GM12878 (cell line): ENCODE data around the gene LAMA5. TPM values are rescaled to one million over a fixed set of nuclear protein-coding genes. Genes with fewer than 3 reads are reported as not detected.

Source experiments
- ATAC-seq: fragments of 200-7000 bp; cut with Tn5 transposase; 3 replicates; pipeline ENCODE4 v1.9.1; 2020; ENCODE audit warnings: mild to moderate bottlenecking, moderate library complexity
- BruUV-seq: library from RNA; stranded (reverse); fragments of 400-500 nt; replicated peaks from 2 replicates; lab custom pipeline; 2021; lab: Mats Ljungman, UMichigan
- CTCF ChIA-PET: fragments of 300-600 bp; sonication (Branson Sonifier 250); formaldehyde crosslinking; extraction: SDS; loops from one replicate; lab custom pipeline; 2021; ENCODE audit warnings: inconsistent platforms; lab: Yijun Ruan, JAX
- POLR2A ChIA-PET: fragments of 350-600 bp; formaldehyde crosslinking; extraction: SDS; loops from one replicate; lab custom pipeline; 2021; ENCODE audit warnings: inconsistent platforms; lab: Charles Lee
- RAD21 ChIA-PET: fragments of 300-600 bp; sonication (Branson Sonifier 250); formaldehyde crosslinking; loops from one replicate; lab custom pipeline; 2023; ENCODE audit warnings: antibody characterized with exemption; ENCODE audit not compliant: unreplicated experiment; lab: Charles Lee
- SMC1A ChIA-PET: fragments of 300-600 bp; sonication (Branson Sonifier 250); formaldehyde crosslinking; loops from one replicate; lab custom pipeline; 2023; ENCODE audit not compliant: unreplicated experiment, uncharacterized antibody; lab: Charles Lee
- DNase-seq: peaks from one replicate; pipeline ENCODE4 v3.0.0-alpha.2; 2011; ENCODE audit warnings: low read depth, low spot score
- FAIRE-seq: peaks from 3 replicates; lab custom pipeline; 2011; peaks lifted over from hg19 to GRCh38; lab: Jason Lieb, UNC
- H2AFZ ChIP-seq: 2 replicates; pipeline ENCODE4 v1.6.0; 2011; ENCODE audit warnings: low read depth, low read length, control low read depth; ENCODE audit not compliant: control insufficient read depth
- H3K27ac ChIP-seq: 2 replicates; pipeline ENCODE4 v1.5.1; 2011; ENCODE audit warnings: control low read depth; ENCODE audit not compliant: control insufficient read depth, insufficient read depth
- H3K27me3 ChIP-seq, 2 experiments: replicated peaks in 1 of 2; 2 replicates each; pipeline versions ENCODE4 v1.6.0 to v1.6.1; 2011; ENCODE audit warnings: low read length in 1 of 2; ENCODE audit not compliant: control insufficient read depth in 2 of 2, insufficient read depth in 2 of 2
- H3K36me3 ChIP-seq, 2 experiments: 2 replicates each; pipeline ENCODE4 v1.5.1; 2011; ENCODE audit warnings: low read length in 1 of 2; ENCODE audit not compliant: control insufficient read depth in 2 of 2, insufficient read depth in 2 of 2
- H3K4me1 ChIP-seq: 2 replicates; pipeline ENCODE4 v1.6.1; 2011; ENCODE audit warnings: mild to moderate bottlenecking, low read length, moderate library complexity, mixed read lengths; ENCODE audit not compliant: control insufficient read depth, insufficient read depth
- H3K4me2 ChIP-seq: 2 replicates; pipeline ENCODE4 v1.6.0; 2011; ENCODE audit warnings: control low read depth; ENCODE audit not compliant: control insufficient read depth, insufficient read depth
- H3K4me3 ChIP-seq: fragments of 200-600 bp; sonication (generic); 2 replicates; pipeline ENCODE4 v1.5.1; 2016
- H3K79me2 ChIP-seq: 2 replicates; pipeline ENCODE4 v1.6.0; 2011; ENCODE audit warnings: low read length; ENCODE audit not compliant: control insufficient read depth, insufficient read depth
- H3K9ac ChIP-seq: 2 replicates; pipeline ENCODE4 v1.8.0; 2011; ENCODE audit warnings: low read length, control low read depth, mixed read lengths; ENCODE audit not compliant: control insufficient read depth, insufficient read depth
- H3K9me3 ChIP-seq: replicated peaks from 3 replicates; pipeline ENCODE4 v1.5.1; 2011; ENCODE audit warnings: mild to moderate bottlenecking, low read length; ENCODE audit not compliant: control insufficient read depth, insufficient read depth
- H4K20me1 ChIP-seq: 2 replicates; pipeline ENCODE4 v1.6.0; 2011; ENCODE audit not compliant: control insufficient read depth, insufficient read depth
- DPF2 ChIP-seq: fragments of 450-650 bp; IDR thresholded peaks from 2 replicates; pipeline ENCODE4 v1.6.1; 2017; ENCODE audit warnings: mild to moderate bottlenecking
- EGR1 ChIP-seq, 2 experiments: IDR thresholded peaks; 1 replicate in 1 of 2; 2 replicates in 1 of 2; pipeline ENCODE4 v1.6.1; 2011 to 2012; ENCODE audit warnings: low read depth in 2 of 2, low read length in 2 of 2, borderline replicate concordance in 1 of 2, mild to moderate bottlenecking in 1 of 2, moderate library complexity in 1 of 2
- GABPA ChIP-seq: IDR thresholded peaks from 2 replicates; pipeline ENCODE4 v1.6.1; 2014; ENCODE audit warnings: antibody characterized with exemption, low read depth, mild to moderate bottlenecking, inconsistent platforms
- GATAD2B ChIP-seq: fragments of 450-650 bp; conservative IDR thresholded peaks from 2 replicates; pipeline ENCODE4 v1.6.1; 2017; ENCODE audit warnings: low read depth, mild to moderate bottlenecking, moderate library complexity
- RB1 ChIP-seq: fragments of 450-650 bp; formaldehyde crosslinking; IDR thresholded peaks from 2 replicates; pipeline ENCODE4 v1.6.1; 2017; ENCODE audit warnings: mild to moderate bottlenecking, borderline replicate concordance
- RELA ChIP-seq: fragments of 450-650 bp; IDR thresholded peaks from 2 replicates; pipeline ENCODE4 v1.8.0; 2014; ENCODE audit warnings: borderline replicate concordance; ENCODE audit not compliant: partially characterized antibody
- SP1 ChIP-seq: IDR thresholded peaks from one replicate; pipeline ENCODE4 v1.6.1; 2011; ENCODE audit warnings: low read depth, low read length
- ZBED1 ChIP-seq: IDR thresholded peaks from 2 replicates; pipeline ENCODE4 v1.6.1; 2016; ENCODE audit warnings: borderline replicate concordance
- WGBS: methylation state at CpG from one replicate; pipeline ENCODE4 v1.1.6; 2016; ENCODE audit warnings: low lambda C conversion rate; ENCODE audit not compliant: insufficient replicate concordance, insufficient coverage; ENCODE audit errors: missing lambda C conversion rate; 5-methylcytosine and 5-hydroxymethylcytosine counted together
- in situ Hi-C: fragments of 300-500 bp; cut with MboI; formaldehyde crosslinking; loops from 9 replicates; pipeline ENCODE4 v1.14.3; 2018; ENCODE audit warnings: mixed read lengths
- intact Hi-C: fragments of 100-400 bp; cut with micrococcal nuclease; formaldehyde crosslinking; loops from one replicate; pipeline ENCODE4 v1.14.2; 2022; ENCODE audit not compliant: unreplicated experiment
- polyA plus RNA-seq, 11 experiments: library from polyadenylated mRNA; depleted of rRNA in 4 of 11; unstranded in 6 of 11; stranded (reverse) in 5 of 11; fragments of >200 nt; fragmentation: Nextera tagmentation in 4 of 11; fragmentation: Illumina TruSeq in 1 of 11; extraction: Ambion mirVana in 4 of 11; extraction: Trizol in 1 of 11; gene quantifications; 1 replicate in 1 of 11; 2 replicates in 10 of 11; pipeline versions ENCODE4 v1.2.1 to v1.2.3, GENCODE V29; 2011 to 2016; ENCODE audit warnings: inconsistent platforms in 2 of 11, missing spikeins in 2 of 11, low read depth in 1 of 11
- total RNA-seq, 4 experiments: library from RNA; depleted of rRNA in 3 of 4; stranded (reverse); fragments of >200 nt in 3 of 4; fragmentation: Illumina TruSeq in 1 of 4; extraction: Trizol in 1 of 4; gene quantifications; 2 replicates each; pipeline versions ENCODE4 v1.2.1 to v1.2.3, GENCODE V29; 2013 to 2021
- TF ChIP-seq, protein P1 (sequence below): fragments of 450-650 bp; formaldehyde crosslinking; IDR thresholded peaks from 2 replicates; pipeline ENCODE4 v1.4.0; 2020; ENCODE audit warnings: mild to moderate bottlenecking, moderate library complexity
- TF ChIP-seq, protein P2 (sequence below): fragments of 450-650 bp; IDR thresholded peaks from 2 replicates; pipeline ENCODE4 v1.6.1; 2017; ENCODE audit warnings: mild to moderate bottlenecking, moderate library complexity
- TF ChIP-seq, protein P3 (sequence below): fragments of 450-650 bp; IDR thresholded peaks from 2 replicates; pipeline ENCODE4 v1.6.1; 2014; ENCODE audit warnings: mild to moderate bottlenecking
- TF ChIP-seq, protein P4 (sequence below): fragments of 150-350 bp; IDR thresholded peaks from 2 replicates; pipeline ENCODE4 v1.6.1; 2016; ENCODE audit warnings: low read depth, low read length

The LAMA5 gene
- total and polyA plus RNA-seq, 10 of the 15 experiments (the other 5 are each of a cell fraction or from before 2014, with no cell fraction given): 0.09 to 3.1 (median 1.6) TPM; not detected in 3

DNA sequence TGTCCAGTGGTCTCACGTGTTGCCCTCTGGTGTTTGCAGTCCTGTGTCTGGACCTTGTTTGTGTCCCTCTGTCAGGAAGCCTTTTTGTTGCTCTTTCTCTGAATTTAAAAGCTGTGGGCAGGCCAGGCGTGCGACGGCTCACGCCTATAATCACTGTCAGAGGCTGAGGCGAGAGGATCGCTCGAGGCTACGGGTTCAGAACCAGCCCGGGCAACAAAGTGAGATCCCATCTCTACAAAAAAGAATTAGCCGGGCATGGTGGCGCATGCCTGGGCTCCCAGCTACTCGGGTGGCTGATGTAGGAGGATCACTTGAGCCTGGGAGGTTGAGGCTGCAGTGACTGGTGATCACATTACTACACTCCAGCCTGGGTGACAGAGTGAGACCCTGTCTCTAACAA lies 100.3 kb downstream of the LAMA5 start:
- SMC1A ChIA-PET: no interaction called here
- CTCF ChIA-PET: no interaction called here
- Histone ChIP-seq H3K4me2 (no peak overlapping the region), H3K27me3 (no peaks in the 10 kb centered on the region), H2AFZ (no peak overlapping the region), H4K20me1 (no peaks in the 10 kb centered on the region), H3K36me3 (peaks cover 8 to 14% of the 10 kb centered on the region in 2 experiments; a peak in 3 of 4 replicates), H3K9ac (no peak overlapping the region), H3K9me3 (no peaks in the 10 kb centered on the region; the same call in 2 of the 3 replicates), H3K27ac (no peak overlapping the region), H3K4me3 (no peak overlapping the region), H3K79me2 (no peaks in the 10 kb centered on the region), H3K4me1 (no peaks in the 10 kb centered on the region)
- FAIRE-seq: no peak
- BruUV-seq: no TSS peak
- RAD21 ChIA-PET: no interaction called here
- no peak for DNase-seq
- WGBS: 98% methylated on average over 13 of the region's 13 CpGs
- intact Hi-C loops: no loop called here
- POLR2A ChIA-PET: no interaction called here
- no peak for ATAC-seq
- in situ Hi-C loops: no loop called here
- TF ChIP-seq ZBED1 (no peak), RELA (no peak), RB1 (no peak), GABPA (no peak), DPF2 (no peak), GATAD2B (no peak), EGR1 (IDR thresholded peaks at IDR 0.05; ENCODE audit: borderline replicate concordance in 1 of 2, low read depth in 2 of 2, low read length in 2 of 2) (no peak), SP1 (no peak)
- TF ChIP-seq, protein P1, sequence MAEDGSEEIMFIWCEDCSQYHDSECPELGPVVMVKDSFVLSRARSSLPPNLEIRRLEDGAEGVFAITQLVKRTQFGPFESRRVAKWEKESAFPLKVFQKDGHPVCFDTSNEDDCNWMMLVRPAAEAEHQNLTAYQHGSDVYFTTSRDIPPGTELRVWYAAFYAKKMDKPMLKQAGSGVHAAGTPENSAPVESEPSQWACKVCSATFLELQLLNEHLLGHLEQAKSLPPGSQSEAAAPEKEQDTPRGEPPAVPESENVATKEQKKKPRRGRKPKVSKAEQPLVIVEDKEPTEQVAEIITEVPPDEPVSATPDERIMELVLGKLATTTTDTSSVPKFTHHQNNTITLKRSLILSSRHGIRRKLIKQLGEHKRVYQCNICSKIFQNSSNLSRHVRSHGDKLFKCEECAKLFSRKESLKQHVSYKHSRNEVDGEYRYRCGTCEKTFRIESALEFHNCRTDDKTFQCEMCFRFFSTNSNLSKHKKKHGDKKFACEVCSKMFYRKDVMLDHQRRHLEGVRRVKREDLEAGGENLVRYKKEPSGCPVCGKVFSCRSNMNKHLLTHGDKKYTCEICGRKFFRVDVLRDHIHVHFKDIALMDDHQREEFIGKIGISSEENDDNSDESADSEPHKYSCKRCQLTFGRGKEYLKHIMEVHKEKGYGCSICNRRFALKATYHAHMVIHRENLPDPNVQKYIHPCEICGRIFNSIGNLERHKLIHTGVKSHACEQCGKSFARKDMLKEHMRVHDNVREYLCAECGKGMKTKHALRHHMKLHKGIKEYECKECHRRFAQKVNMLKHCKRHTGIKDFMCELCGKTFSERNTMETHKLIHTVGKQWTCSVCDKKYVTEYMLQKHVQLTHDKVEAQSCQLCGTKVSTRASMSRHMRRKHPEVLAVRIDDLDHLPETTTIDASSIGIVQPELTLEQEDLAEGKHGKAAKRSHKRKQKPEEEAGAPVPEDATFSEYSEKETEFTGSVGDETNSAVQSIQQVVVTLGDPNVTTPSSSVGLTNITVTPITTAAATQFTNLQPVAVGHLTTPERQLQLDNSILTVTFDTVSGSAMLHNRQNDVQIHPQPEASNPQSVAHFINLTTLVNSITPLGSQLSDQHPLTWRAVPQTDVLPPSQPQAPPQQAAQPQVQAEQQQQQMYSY (CRISPR knock-in tag): no peak
- TF ChIP-seq, protein P2, sequence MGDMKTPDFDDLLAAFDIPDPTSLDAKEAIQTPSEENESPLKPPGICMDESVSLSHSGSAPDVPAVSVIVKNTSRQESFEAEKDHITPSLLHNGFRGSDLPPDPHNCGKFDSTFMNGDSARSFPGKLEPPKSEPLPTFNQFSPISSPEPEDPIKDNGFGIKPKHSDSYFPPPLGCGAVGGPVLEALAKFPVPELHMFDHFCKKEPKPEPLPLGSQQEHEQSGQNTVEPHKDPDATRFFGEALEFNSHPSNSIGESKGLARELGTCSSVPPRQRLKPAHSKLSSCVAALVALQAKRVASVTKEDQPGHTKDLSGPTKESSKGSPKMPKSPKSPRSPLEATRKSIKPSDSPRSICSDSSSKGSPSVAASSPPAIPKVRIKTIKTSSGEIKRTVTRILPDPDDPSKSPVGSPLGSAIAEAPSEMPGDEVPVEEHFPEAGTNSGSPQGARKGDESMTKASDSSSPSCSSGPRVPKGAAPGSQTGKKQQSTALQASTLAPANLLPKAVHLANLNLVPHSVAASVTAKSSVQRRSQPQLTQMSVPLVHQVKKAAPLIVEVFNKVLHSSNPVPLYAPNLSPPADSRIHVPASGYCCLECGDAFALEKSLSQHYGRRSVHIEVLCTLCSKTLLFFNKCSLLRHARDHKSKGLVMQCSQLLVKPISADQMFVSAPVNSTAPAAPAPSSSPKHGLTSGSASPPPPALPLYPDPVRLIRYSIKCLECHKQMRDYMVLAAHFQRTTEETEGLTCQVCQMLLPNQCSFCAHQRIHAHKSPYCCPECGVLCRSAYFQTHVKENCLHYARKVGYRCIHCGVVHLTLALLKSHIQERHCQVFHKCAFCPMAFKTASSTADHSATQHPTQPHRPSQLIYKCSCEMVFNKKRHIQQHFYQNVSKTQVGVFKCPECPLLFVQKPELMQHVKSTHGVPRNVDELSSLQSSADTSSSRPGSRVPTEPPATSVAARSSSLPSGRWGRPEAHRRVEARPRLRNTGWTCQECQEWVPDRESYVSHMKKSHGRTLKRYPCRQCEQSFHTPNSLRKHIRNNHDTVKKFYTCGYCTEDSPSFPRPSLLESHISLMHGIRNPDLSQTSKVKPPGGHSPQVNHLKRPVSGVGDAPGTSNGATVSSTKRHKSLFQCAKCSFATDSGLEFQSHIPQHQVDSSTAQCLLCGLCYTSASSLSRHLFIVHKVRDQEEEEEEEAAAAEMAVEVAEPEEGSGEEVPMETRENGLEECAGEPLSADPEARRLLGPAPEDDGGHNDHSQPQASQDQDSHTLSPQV: no peak
- TF ChIP-seq, protein P3, sequence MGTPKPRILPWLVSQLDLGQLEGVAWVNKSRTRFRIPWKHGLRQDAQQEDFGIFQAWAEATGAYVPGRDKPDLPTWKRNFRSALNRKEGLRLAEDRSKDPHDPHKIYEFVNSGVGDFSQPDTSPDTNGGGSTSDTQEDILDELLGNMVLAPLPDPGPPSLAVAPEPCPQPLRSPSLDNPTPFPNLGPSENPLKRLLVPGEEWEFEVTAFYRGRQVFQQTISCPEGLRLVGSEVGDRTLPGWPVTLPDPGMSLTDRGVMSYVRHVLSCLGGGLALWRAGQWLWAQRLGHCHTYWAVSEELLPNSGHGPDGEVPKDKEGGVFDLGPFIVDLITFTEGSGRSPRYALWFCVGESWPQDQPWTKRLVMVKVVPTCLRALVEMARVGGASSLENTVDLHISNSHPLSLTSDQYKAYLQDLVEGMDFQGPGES: no peak
- TF ChIP-seq, protein P4, sequence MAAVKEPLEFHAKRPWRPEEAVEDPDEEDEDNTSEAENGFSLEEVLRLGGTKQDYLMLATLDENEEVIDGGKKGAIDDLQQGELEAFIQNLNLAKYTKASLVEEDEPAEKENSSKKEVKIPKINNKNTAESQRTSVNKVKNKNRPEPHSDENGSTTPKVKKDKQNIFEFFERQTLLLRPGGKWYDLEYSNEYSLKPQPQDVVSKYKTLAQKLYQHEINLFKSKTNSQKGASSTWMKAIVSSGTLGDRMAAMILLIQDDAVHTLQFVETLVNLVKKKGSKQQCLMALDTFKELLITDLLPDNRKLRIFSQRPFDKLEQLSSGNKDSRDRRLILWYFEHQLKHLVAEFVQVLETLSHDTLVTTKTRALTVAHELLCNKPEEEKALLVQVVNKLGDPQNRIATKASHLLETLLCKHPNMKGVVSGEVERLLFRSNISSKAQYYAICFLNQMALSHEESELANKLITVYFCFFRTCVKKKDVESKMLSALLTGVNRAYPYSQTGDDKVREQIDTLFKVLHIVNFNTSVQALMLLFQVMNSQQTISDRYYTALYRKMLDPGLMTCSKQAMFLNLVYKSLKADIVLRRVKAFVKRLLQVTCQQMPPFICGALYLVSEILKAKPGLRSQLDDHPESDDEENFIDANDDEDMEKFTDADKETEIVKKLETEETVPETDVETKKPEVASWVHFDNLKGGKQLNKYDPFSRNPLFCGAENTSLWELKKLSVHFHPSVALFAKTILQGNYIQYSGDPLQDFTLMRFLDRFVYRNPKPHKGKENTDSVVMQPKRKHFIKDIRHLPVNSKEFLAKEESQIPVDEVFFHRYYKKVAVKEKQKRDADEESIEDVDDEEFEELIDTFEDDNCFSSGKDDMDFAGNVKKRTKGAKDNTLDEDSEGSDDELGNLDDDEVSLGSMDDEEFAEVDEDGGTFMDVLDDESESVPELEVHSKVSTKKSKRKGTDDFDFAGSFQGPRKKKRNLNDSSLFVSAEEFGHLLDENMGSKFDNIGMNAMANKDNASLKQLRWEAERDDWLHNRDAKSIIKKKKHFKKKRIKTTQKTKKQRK: no peak
